ENCODE results near the gene SDSL.

- no peak for TF ChIP-seq FOS (IDR thresholded peaks at IDR 0.05; ENCODE audit: low read depth, low read length)
- TF ChIP-seq CTCF (conservative IDR thresholded peaks at IDR 0.05; ENCODE audit: low read depth, low read length) = no peak
- no peak for TF ChIP-seq SMC3 (IDR thresholded peaks at IDR 0.05; ENCODE audit: low read depth, low read length)
- TF ChIP-seq CEBPB (IDR thresholded peaks at IDR 0.05; ENCODE audit: low read depth, low read length) = no peak
- no peak for TF ChIP-seq BHLHE40 (IDR thresholded peaks at IDR 0.05; ENCODE audit: low read depth, low read length)
- TF ChIP-seq POLR2A (IDR thresholded peaks at IDR 0.05; ENCODE audit: low read depth, low read length) = no peak
- TF ChIP-seq NFE2L2 (IDR thresholded peaks at IDR 0.05; ENCODE audit: low read depth, low read length) = no peak
- TF ChIP-seq RAD21 (IDR thresholded peaks at IDR 0.05; ENCODE audit: low read length) = no peak
- no peak for TF ChIP-seq MXI1 (IDR thresholded peaks at IDR 0.05; ENCODE audit: borderline replicate concordance, low read depth, low read length)
Measured at GRCh38 chr12:113449299-113449698, 27.1 kb downstream of the SDSL start.
